ENCODE data around the gene LYRM4. TPM values are rescaled to one million over a fixed set of nuclear protein-coding genes. Genes with fewer than 3 reads are reported as not detected.

Gene LYRM4
- total RNA-seq, 1 donor from 2014 or later: 27.8 TPM

DNA sequence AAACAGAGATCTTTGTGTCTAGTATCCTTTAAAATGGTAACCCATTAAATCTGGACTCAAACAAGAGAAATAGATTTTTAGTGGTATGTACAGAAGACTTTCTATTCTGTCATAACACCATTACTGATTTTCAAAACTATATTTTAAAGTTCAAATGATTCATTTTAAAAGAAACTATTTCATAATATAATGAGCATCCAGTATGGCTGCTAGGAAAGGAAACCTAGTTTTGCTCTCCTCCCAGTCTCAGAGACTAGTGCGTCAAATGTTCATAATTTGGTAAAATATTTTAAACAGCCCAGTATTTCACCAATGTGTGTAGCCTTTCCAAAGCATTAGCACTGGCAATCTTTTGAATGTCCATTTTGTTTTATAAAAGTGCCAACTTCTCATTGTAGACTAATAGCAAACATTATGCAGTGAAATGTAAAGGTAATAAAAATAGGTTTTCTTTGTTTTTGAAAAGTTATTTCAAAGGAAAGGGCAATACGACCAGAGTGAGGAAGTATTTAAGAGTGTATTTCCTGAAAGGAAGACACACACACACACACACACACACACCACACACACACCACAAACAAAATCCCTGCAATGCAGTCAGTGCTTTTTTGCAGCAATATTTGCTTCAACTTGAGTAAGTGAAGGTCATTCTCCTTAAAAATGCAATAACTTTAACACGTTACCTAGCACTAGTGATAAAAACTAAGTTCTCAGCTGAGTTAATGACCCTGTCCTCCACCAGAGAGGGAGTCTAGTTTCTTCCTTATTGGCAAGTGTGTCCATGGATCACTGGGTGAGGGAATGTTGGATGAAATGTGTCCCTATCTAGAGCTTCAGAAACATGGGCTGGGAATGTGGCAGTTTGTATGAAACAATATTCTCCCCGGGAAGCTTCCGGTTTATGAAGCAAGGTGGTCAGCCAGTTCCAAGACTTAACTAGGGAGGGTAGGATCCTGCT lies 171.0 kb downstream of the LYRM4 start:
- TF ChIP-seq, protein P1, sequence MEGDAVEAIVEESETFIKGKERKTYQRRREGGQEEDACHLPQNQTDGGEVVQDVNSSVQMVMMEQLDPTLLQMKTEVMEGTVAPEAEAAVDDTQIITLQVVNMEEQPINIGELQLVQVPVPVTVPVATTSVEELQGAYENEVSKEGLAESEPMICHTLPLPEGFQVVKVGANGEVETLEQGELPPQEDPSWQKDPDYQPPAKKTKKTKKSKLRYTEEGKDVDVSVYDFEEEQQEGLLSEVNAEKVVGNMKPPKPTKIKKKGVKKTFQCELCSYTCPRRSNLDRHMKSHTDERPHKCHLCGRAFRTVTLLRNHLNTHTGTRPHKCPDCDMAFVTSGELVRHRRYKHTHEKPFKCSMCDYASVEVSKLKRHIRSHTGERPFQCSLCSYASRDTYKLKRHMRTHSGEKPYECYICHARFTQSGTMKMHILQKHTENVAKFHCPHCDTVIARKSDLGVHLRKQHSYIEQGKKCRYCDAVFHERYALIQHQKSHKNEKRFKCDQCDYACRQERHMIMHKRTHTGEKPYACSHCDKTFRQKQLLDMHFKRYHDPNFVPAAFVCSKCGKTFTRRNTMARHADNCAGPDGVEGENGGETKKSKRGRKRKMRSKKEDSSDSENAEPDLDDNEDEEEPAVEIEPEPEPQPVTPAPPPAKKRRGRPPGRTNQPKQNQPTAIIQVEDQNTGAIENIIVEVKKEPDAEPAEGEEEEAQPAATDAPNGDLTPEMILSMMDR (IDR thresholded peaks at IDR 0.05; ENCODE audit: insufficient read depth, low read length, poor library complexity, severe bottlenecking): no peak
- Histone ChIP-seq H3K36me3 (ENCODE audit: control insufficient read depth, insufficient read depth, low read length) (no peaks in the 10 kb centered on the region), H3K27me3 (ENCODE audit: control insufficient read depth, insufficient read depth, low read length) (peaks cover 9% of the 10 kb centered on the region), H3K4me3 (ENCODE audit: low read depth, low read length) (no peak overlapping the region)
- no peak for DNase-seq (ENCODE audit: low read depth)

DNA sequence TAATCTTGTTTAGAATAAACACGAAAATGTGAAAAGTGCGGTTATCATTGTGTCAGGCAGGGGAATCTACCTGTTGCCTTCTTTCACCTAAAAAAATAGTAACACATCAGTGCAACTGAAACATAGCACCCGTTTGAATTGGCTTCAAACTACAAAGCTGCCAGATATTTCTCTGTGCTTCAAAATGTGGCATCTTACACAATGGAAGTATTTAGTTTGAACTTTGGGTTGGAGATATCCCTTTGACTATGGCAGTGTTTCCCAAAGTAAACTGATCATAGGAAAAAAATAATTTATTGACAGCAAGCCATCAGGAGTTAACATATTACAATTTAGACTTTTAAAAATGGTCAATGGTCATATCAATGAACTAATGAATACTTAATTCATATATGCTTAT lies 172.0 kb downstream of the LYRM4 start:
- Histone ChIP-seq H3K4me3 (ENCODE audit: low read depth, low read length) (no peak overlapping the region), H3K36me3 (ENCODE audit: control insufficient read depth, insufficient read depth, low read length) (no peaks in the 10 kb centered on the region), H3K27me3 (ENCODE audit: control insufficient read depth, insufficient read depth, low read length) (peaks cover 9% of the 10 kb centered on the region)
- DNase-seq (ENCODE audit: low read depth): no peak
- TF ChIP-seq, protein P1 (IDR thresholded peaks at IDR 0.05; ENCODE audit: insufficient read depth, low read length, poor library complexity, severe bottlenecking): no peak

DNA sequence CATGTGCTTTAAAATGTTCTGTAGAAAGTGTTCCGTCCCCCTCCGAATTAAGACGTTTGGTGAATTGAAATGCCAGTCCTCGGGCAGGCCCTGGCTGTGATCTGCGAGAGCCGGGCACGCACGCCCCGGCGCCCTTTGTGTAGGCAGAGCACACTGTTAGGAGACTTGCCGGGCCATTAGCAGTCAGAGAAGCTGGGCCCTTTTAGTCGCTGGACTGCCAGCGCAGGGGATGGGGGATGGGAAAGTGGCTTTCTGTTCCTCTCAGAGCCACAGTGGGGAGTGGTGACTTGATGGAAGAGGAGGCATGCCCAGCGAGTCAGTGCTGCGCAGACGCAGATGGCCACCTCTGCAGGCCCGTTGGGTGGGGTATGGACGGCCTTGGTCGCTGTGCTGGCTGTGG lies 173.4 kb downstream of the LYRM4 start:
- DNase-seq (ENCODE audit: low read depth): no peak
- H3K27me3 ChIP-seq (ENCODE audit: control insufficient read depth, insufficient read depth, low read length): peaks cover 9% of the 10 kb centered on the region
- no peak overlapping the region for H3K4me3 ChIP-seq (ENCODE audit: low read depth, low read length)
- H3K36me3 ChIP-seq (ENCODE audit: control insufficient read depth, insufficient read depth, low read length): no peaks in the 10 kb centered on the region
- TF ChIP-seq, protein P1 (IDR thresholded peaks at IDR 0.05; ENCODE audit: insufficient read depth, low read length, poor library complexity, severe bottlenecking): no peak

DNA sequence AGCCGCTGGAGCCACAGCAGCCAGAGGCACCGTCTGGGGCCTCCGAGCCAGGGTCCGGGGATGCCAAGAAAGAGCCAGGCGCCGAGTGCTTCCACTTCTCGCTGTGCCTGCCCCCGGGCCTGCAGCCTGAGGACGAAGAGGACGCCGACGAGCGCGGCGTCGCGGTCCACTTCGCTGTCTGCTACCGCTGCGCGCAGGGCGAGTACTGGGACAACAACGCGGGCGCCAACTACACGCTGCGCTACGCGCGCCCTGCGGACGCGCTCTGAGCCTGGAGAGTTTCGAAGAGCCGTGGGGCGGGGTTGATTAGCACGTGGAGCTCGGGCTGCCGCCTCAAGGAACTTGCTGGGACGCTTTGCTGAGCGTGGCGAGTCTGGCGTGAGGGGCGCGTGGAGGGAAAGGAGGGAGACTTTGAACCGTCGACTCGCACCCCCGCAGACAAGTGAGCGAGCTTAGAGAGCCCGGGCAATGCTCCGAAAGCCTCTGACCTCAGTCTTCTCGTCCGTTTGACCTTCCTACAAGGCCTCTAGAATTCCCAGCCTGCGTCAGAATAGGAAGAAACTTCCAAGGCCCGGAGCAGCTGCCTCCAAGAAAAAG lies 174.4 kb downstream of the LYRM4 start:
- DNase-seq (ENCODE audit: low read depth): no peak
- Histone ChIP-seq H3K27me3 (ENCODE audit: control insufficient read depth, insufficient read depth, low read length) (peaks cover 9% of the 10 kb centered on the region), H3K4me3 (ENCODE audit: low read depth, low read length) (peak overlapping the region; percentile 2), H3K36me3 (ENCODE audit: control insufficient read depth, insufficient read depth, low read length) (no peaks in the 10 kb centered on the region)
- TF ChIP-seq, protein P1 (IDR thresholded peaks at IDR 0.05; ENCODE audit: insufficient read depth, low read length, poor library complexity, severe bottlenecking): no peak

DNA sequence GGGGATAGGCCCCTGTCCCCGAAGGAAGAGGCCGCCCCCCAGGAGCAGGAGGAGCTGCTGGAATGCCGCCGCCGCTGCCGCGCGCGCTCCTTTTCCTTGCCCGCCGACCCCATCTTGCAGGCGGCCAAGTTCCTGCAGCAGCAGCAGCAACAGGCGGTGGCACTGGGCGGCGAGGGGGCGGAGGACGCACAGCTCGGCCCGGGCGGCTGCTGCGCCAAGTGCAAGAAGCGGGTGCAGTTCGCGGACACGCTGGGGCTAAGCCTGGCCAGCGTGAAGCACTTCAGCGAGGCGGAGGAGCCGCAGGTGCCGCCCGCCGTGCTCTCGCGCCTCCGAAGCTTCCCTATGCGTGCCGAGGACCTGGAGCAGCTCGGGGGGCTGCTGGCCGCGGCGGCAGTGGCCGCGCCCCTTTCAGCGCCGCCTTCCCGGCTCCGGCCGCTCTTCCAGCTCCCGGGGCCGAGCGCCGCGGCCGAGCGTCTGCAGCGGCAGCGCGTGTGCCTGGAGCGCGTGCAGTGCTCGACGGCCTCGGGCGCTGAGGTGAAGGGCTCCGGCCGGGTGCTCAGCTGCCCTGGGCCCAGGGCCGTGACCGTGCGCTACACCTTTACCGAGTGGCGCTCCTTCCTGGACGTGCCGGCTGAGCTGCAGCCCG lies 175.0 kb downstream of the LYRM4 start:
- no peak for DNase-seq (ENCODE audit: low read depth)
- peak overlapping the region; percentile 42 for H3K4me3 ChIP-seq (ENCODE audit: low read depth, low read length)
- TF ChIP-seq, protein P1 (IDR thresholded peaks at IDR 0.05; ENCODE audit: insufficient read depth, low read length, poor library complexity, severe bottlenecking): no peak
- H3K27me3 ChIP-seq (ENCODE audit: control insufficient read depth, insufficient read depth, low read length): peaks cover 9% of the 10 kb centered on the region
- no peaks in the 10 kb centered on the region for H3K36me3 ChIP-seq (ENCODE audit: control insufficient read depth, insufficient read depth, low read length)

All from kidney epithelial cell (primary cell).